HepG2 (cell line): Measurements from ENCODE around the gene NME1. TPM values are rescaled to one million over a fixed set of nuclear protein-coding genes. Genes with fewer than 3 reads are reported as not detected.
A peak's percentile ranks its signal among the peaks of the same experiment; 100 is the strongest.

Experiments used
- DMTF1 ChIP-seq: sonication (generic); formaldehyde crosslinking; IDR thresholded peaks from 2 replicates; pipeline ENCODE4 v1.4.0; 2020; ENCODE audit warnings: mild to moderate bottlenecking, missing genetic modification reagents
- GABPA ChIP-seq, 2 experiments: IDR thresholded peaks; 2 replicates each; pipeline ENCODE4 v1.6.1; 2011 to 2016; ENCODE audit warnings: low read depth in 2 of 2, low read length in 1 of 2, missing biosample characterization in 1 of 2, missing genetic modification characterization in 1 of 2
- KAT2B ChIP-seq: fragments of 150-350 bp; IDR thresholded peaks from 2 replicates; pipeline ENCODE4 v1.6.1; 2014; ENCODE audit warnings: low read depth, low read length, borderline replicate concordance
- KAT7 ChIP-seq: IDR thresholded peaks from 2 replicates; pipeline ENCODE4 v1.6.1; 2018; ENCODE audit warnings: borderline replicate concordance, missing compliant biosample characterization
- LRRFIP1 ChIP-seq: sonication (generic); formaldehyde crosslinking; conservative IDR thresholded peaks from 2 replicates; pipeline ENCODE4 v1.4.0; 2020; ENCODE audit warnings: missing genetic modification reagents
- MED13 ChIP-seq: sonication (generic); formaldehyde crosslinking; IDR thresholded peaks from 2 replicates; pipeline ENCODE4 v1.5.0; 2020; ENCODE audit warnings: missing genetic modification reagents
- TP53 ChIP-seq: sonication (generic); formaldehyde crosslinking; conservative IDR thresholded peaks from 2 replicates; pipeline ENCODE4 v1.4.0; 2020; ENCODE audit warnings: missing genetic modification reagents
- ZBTB34 ChIP-seq: sonication (generic); formaldehyde crosslinking; IDR thresholded peaks from 2 replicates; pipeline ENCODE4 v1.8.0; 2022; ENCODE audit warnings: mild to moderate bottlenecking, missing genetic modification reagents
- ZKSCAN1 ChIP-seq: fragments of 150-350 bp; IDR thresholded peaks from 2 replicates; pipeline ENCODE4 v1.6.1; 2014; ENCODE audit warnings: low read length
- ZNF281 ChIP-seq: sonication (generic); formaldehyde crosslinking; IDR thresholded peaks from 2 replicates; pipeline ENCODE4 v1.4.0; 2020; ENCODE audit warnings: missing genetic modification reagents, borderline replicate concordance
- ZNF501 ChIP-seq: sonication (generic); formaldehyde crosslinking; IDR thresholded peaks from 2 replicates; pipeline ENCODE4 v1.5.1; 2020; ENCODE audit warnings: mild to moderate bottlenecking, moderate library complexity, missing genetic modification reagents
- ZNF552 ChIP-seq: sonication (generic); formaldehyde crosslinking; IDR thresholded peaks from 2 replicates; pipeline ENCODE4 v1.9.0; 2022; ENCODE audit warnings: missing genetic modification reagents, mild to moderate bottlenecking, borderline replicate concordance
- ZNF687 ChIP-seq: sonication (generic); formaldehyde crosslinking; IDR thresholded peaks from 2 replicates; pipeline ENCODE4 v1.5.1; 2020; ENCODE audit warnings: mild to moderate bottlenecking, missing genetic modification reagents, moderate library complexity
- ZSCAN20 ChIP-seq: sonication (generic); formaldehyde crosslinking; IDR thresholded peaks from 2 replicates; pipeline ENCODE4 v1.4.0; 2020; ENCODE audit warnings: missing genetic modification reagents, mild to moderate bottlenecking, borderline replicate concordance
- polyA plus RNA-seq, 8 experiments: library from polyadenylated mRNA; depleted of rRNA in 3 of 8; stranded (reverse) in 7 of 8; unstranded in 1 of 8; fragments of >200 nt; fragmentation: Illumina TruSeq in 4 of 8; extraction: Trizol in 4 of 8; gene quantifications; 2 replicates each; pipeline versions ENCODE4 v1.2.1 to v1.2.3, GENCODE V29; 2011 to 2016; ENCODE audit warnings: low read depth in 4 of 8, missing spikeins in 1 of 8, mixed read lengths in 1 of 8; ENCODE audit not compliant: insufficient read depth in 1 of 8
- total RNA-seq, 5 experiments: library from RNA; depleted of rRNA; stranded (reverse); fragments of >200 nt; fragmentation: Illumina TruSeq; extraction: Trizol; gene quantifications; 2 replicates each; pipeline ENCODE4 v1.2.3, GENCODE V29; 2016; ENCODE audit warnings: low read depth in 1 of 5

Gene NME1
- total and polyA plus RNA-seq, 2 of the 13 experiments (the other 11 are each of a cell fraction or from before 2014, with no cell fraction given), result 295 to 516 TPM

GRCh38 chr17:51121620-51122472 lies 31.5 kb upstream of the NME1 start (continued):
- TF ChIP-seq ZSCAN20 (CRISPR knock-in tag) (no peak), LRRFIP1 (CRISPR knock-in tag) (no peak), ZKSCAN1 (peak; percentile 92), KAT7 (CRISPR knock-in tag) (no peak; the same call in 1 of the 2 replicates), ZBTB34 (CRISPR knock-in tag) (no peak), ZNF501 (CRISPR knock-in tag) (no peak), ZNF552 (CRISPR knock-in tag) (no peak), ZNF687 (CRISPR knock-in tag) (peak; percentile 59; the same call in 1 of the 2 replicates), TP53 (CRISPR knock-in tag) (no peak), KAT2B (no peak), MED13 (CRISPR knock-in tag) (no peak), GABPA (IDR thresholded peaks at IDR 0.05; ENCODE audit: low read depth, low read length) (no peak), GABPA (CRISPR knock-in tag; IDR thresholded peaks at IDR 0.05; ENCODE audit: low read depth) (peak; percentile 41; the same call in 1 of the 2 replicates), ZNF281 (CRISPR knock-in tag) (no peak), DMTF1 (no peak)
